ENCODE results near the gene MYLIP.

DNA sequence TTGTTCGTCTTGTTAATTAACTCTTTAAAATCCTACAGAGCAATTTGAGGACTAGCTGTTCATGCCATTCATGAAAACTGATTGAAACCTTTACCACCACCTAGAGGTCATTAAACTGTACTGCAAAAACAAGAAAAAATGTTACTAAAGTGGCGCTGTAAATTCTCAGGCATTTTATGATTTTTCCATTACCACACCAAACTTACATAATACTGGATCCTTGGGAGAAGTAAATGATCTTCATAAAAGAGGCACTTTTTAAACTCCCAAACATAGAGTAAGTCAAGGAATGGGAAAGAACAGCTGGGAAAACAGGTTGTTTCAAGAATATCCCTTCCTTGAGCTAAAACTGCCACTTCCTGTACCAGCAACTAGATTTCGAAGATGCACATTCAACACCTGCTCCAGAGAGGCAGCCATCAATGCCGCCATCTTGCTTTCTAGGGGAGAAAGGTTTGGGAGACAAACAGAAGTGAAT is 54.3 kb downstream of the MYLIP start:
- TF ChIP-seq, protein P1, sequence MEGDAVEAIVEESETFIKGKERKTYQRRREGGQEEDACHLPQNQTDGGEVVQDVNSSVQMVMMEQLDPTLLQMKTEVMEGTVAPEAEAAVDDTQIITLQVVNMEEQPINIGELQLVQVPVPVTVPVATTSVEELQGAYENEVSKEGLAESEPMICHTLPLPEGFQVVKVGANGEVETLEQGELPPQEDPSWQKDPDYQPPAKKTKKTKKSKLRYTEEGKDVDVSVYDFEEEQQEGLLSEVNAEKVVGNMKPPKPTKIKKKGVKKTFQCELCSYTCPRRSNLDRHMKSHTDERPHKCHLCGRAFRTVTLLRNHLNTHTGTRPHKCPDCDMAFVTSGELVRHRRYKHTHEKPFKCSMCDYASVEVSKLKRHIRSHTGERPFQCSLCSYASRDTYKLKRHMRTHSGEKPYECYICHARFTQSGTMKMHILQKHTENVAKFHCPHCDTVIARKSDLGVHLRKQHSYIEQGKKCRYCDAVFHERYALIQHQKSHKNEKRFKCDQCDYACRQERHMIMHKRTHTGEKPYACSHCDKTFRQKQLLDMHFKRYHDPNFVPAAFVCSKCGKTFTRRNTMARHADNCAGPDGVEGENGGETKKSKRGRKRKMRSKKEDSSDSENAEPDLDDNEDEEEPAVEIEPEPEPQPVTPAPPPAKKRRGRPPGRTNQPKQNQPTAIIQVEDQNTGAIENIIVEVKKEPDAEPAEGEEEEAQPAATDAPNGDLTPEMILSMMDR (tag by site-specific recombination; IDR thresholded peaks at IDR 0.05), result peak; percentile 32; the same call in 1 of the 2 replicates
- TF ChIP-seq KLF1 (tag by site-specific recombination; IDR thresholded peaks at IDR 0.05) (no peak), ZNF19 (tag by site-specific recombination; IDR thresholded peaks at IDR 0.05; ENCODE audit: low read depth) (no peak), SCRT1 (tag by site-specific recombination; IDR thresholded peaks at IDR 0.05; ENCODE audit: borderline replicate concordance) (no peak), HOXA7 (CRISPR knock-in tag; IDR thresholded peaks at IDR 0.05; ENCODE audit: borderline replicate concordance) (no peak), ZNF76 (tag by site-specific recombination; IDR thresholded peaks at IDR 0.05; ENCODE audit: borderline replicate concordance, low read depth) (no peak), REST (tag by site-specific recombination; IDR thresholded peaks at IDR 0.05) (no peak)
- TF ChIP-seq, protein P2, sequence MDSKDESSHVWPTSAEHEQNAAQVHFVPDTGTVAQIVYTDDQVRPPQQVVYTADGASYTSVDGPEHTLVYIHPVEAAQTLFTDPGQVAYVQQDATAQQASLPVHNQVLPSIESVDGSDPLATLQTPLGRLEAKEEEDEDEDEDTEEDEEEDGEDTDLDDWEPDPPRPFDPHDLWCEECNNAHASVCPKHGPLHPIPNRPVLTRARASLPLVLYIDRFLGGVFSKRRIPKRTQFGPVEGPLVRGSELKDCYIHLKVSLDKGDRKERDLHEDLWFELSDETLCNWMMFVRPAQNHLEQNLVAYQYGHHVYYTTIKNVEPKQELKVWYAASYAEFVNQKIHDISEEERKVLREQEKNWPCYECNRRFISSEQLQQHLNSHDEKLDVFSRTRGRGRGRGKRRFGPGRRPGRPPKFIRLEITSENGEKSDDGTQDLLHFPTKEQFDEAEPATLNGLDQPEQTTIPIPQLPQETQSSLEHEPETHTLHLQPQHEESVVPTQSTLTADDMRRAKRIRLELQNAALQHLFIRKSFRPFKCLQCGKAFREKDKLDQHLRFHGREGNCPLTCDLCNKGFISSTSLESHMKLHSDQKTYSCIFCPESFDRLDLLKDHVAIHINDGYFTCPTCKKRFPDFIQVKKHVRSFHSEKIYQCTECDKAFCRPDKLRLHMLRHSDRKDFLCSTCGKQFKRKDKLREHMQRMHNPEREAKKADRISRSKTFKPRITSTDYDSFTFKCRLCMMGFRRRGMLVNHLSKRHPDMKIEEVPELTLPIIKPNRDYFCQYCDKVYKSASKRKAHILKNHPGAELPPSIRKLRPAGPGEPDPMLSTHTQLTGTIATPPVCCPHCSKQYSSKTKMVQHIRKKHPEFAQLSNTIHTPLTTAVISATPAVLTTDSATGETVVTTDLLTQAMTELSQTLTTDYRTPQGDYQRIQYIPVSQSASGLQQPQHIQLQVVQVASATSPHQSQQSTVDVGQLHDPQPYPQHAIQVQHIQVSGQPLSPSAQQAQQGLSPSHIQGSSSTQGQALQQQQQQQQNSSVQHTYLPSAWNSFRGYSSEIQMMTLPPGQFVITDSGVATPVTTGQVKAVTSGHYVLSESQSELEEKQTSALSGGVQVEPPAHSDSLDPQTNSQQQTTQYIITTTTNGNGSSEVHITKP (tag by site-specific recombination; IDR thresholded peaks at IDR 0.05), result no peak
